Right ventricle myocardium superior (tissue), 1 donor: ENCODE results near the gene MLN. TPM values are rescaled to one million over a fixed set of nuclear protein-coding genes. Genes with fewer than 3 reads are reported as not detected.
A peak's percentile ranks its signal among the peaks of the same experiment; 100 is the strongest.
"Not testable (repeated sequence)": the region's sequence is repeated elsewhere in the genome, so short reads cannot be mapped to it uniquely, and the experiment has no call there.

Experiments
- ATAC-seq: fragments of 200-7000 bp; cut with Tn5 transposase; one replicate; pipeline ENCODE4 v1.9.1; 2020; ENCODE audit warnings: mild to moderate bottlenecking; ENCODE audit not compliant: poor library complexity
- DNase-seq: peaks from one replicate; pipeline ENCODE4 v3.0.0-alpha.2; 2020
- intact Hi-C: fragments of 100-400 bp; cut with DNase I; formaldehyde crosslinking; loops from one replicate; pipeline ENCODE4 v1.11.2; 2022
- total RNA-seq: library from RNA; stranded (reverse); fragmentation: NEBNext Ultra II Directional; extraction: Animal tissue kit (Norgen Biotek cat#: 25700); gene quantifications from one replicate; pipeline ENCODE4 v1.2.1, GENCODE V29; 2021
- donor health status: DM: no; HTN: yes; CAD: no; lungs with severe emphysema.

Gene MLN
- total RNA-seq, 1 donor from 2014 or later: not detected

- DNase-seq: no peak
- no peak for ATAC-seq
- intact Hi-C loops: no loop called here
Measured at GRCh38 chr6:33837971-33838665, 34.3 kb upstream of the MLN start.

- DNase-seq (no peak), ATAC-seq (no peak)
- intact Hi-C loops: no loop called here
Measured at GRCh38 chr6:33836806-33837469, 33.1 kb upstream of the MLN start.

GRCh38 chr6:33834401-33835392, 30.9 kb upstream of the MLN start:
- DNase-seq: no peak
- ATAC-seq: no peak
- intact Hi-C loops: no loop called here

GRCh38 chr6:33833599-33833998, 29.8 kb upstream of the MLN start:
- no peak for ATAC-seq
- DNase-seq: no peak
- intact Hi-C loops: no loop called here

GRCh38 chr6:33832831-33833230, 29.0 kb upstream of the MLN start:
- DNase-seq, intact Hi-C loops, ATAC-seq: not testable (repeated sequence)

GRCh38 chr6:33831725-33832124, 27.9 kb upstream of the MLN start:
- ATAC-seq, DNase-seq, intact Hi-C loops: not testable (repeated sequence)

- no peak for DNase-seq
- intact Hi-C loops: no loop called here
- no peak for ATAC-seq
Measured at GRCh38 chr6:33830635-33831240, 26.9 kb upstream of the MLN start.

- peak; percentile 85 for ATAC-seq
Measured at GRCh38 chr6:33828764-33829731, 25.2 kb upstream of the MLN start.

GRCh38 chr6:33828452-33828763, 24.6 kb upstream of the MLN start:
- DNase-seq: no peak
- no peak for ATAC-seq
- intact Hi-C loops: no loop called here

More at GRCh38 chr6:33828764-33829731, 25.2 kb upstream of the MLN start:
- peak; percentile 53 for DNase-seq
- intact Hi-C loops: no loop called here

GRCh38 chr6:33827546-33828451, 24.0 kb upstream of the MLN start:
- no peak for ATAC-seq
- DNase-seq: no peak
- intact Hi-C loops: no loop called here

- DNase-seq: no peak
- ATAC-seq: no peak
- intact Hi-C loops: no loop called here
Measured at GRCh38 chr6:33826537-33826936, 22.7 kb upstream of the MLN start.

GRCh38 chr6:33824461-33825154, 20.8 kb upstream of the MLN start:
- ATAC-seq (no peak), DNase-seq (no peak)
- intact Hi-C loops: no loop called here

- no peak for DNase-seq
- intact Hi-C loops: no loop called here
- no peak for ATAC-seq
Measured at GRCh38 chr6:33823806-33824205, 20.0 kb upstream of the MLN start.

GRCh38 chr6:33822575-33823395, 19.0 kb upstream of the MLN start:
- DNase-seq (no peak), ATAC-seq (no peak)
- intact Hi-C loops: no loop called here

GRCh38 chr6:33820784-33821520, 17.1 kb upstream of the MLN start:
- intact Hi-C loops: no loop called here

More at GRCh38 chr6:33820784-33821520, 17.1 kb upstream of the MLN start:
- no peak for DNase-seq
- no peak for ATAC-seq
